ENCODE measurements around the gene MTMR12.

The MTMR12 gene

DNA sequence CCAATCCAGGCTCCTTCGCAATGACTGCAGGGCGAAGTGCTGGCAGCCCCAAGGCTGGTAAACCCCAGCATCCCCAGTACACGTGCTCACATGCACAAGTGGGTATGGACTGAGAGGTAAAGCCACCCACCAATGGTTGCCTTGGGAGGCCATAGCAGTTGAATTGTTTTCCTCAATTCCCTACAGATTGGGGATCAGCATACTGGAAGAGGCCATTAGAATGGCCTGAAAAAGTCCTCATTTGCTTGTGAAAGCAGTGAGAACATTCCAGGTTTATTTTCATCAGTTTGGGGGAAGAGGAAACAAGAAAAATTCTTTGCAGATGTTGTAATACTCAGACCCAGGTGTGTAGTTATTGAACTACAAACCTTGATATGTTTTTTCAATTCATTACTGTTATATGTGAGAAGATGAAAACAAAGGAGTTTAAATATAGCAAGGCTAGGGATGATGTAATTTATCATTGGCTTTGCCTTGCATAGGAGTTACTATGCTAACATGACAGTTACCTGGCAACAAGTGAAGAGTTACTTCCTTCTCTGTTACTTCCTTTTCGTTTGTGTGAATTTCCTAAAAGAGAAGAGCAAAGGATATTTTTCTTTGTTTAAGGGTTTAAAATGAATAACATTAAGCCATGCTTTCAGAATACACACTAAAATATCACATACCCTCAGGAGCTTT is 36.4 kb downstream of the MTMR12 start:
- in situ Hi-C loops (cut with MboI; ENCODE audit: low sequenced_read_pairs), result no loop called here

DNA sequence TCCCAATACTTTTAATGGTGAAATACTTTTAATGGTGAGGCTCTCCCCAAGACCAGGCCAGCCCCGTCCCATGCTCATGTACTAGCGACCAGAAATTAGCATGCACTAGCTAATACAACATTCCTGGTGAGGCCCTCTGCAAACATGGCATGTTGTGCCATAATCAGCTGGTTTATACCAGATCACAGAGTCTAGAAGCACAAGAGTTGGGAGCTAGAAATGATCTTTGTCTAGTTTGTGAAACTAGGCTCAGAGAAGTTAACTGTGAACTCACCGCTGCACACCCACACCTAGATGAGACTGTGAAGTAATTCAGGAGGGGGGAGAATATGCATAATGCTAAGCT is 37.4 kb downstream of the MTMR12 start:
- in situ Hi-C loops (cut with MboI; ENCODE audit: low sequenced_read_pairs), result no loop called here

DNA sequence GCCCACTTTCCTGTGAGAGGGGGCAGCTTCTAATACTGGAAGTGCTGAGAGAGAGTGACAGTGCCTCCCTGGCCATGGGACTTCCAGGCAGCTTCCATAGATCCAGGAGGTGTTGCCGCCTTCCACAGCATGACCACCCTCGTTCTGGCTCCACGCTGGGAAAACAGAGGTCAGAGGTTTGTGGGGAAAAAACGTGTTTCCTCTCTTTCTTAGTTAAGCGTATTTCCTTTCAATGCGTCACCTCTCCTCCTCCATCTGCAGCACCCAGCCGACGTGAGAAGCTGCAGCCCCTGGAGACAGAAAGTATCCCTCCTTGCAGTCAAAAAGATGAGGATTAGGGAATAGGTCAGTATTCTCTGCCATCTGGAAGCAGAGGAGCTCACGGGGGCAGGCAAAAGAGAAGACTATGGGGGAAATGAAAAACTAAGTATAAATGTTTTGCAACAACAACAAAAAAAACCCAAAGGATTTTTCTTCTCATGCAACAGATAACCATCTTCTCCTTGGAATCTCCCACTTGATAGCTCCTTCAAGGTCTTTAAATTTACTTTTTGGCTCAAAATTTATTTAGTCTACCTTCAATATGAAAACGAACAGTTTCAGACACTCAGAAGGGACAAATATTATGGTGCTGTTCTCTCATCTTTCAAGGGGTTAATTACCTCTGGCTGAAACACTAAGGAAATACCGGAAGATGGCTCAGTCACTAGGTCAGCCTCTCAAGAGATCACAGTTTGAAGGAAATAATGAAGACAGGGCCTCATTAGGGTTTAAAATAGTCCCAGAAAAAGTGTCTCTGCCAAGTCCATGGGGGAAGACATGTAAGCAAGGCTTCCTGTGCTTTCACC is 38.0 kb downstream of the MTMR12 start:
- in situ Hi-C loops (cut with MboI; ENCODE audit: low sequenced_read_pairs), result no loop called here

DNA sequence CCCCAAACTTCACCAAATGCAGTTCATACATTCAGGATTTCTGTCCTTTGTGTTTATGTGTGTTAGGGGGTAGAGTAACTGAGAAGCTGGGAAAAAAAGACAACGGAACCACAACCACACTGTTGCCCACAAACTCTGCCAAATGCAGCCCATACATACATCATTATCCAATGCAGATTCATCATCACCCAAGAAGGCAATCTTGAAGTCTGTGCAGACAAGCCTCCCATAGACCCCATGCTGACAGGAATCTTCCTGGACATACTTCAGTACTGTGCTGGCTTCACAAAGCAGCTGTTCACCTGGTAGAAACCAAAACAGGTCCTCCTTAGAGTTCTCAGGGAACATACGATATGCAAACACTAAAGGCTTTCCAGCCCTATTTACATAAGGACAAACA is 38.9 kb downstream of the MTMR12 start:
- in situ Hi-C loops (cut with MboI; ENCODE audit: low sequenced_read_pairs), result no loop called here

DNA sequence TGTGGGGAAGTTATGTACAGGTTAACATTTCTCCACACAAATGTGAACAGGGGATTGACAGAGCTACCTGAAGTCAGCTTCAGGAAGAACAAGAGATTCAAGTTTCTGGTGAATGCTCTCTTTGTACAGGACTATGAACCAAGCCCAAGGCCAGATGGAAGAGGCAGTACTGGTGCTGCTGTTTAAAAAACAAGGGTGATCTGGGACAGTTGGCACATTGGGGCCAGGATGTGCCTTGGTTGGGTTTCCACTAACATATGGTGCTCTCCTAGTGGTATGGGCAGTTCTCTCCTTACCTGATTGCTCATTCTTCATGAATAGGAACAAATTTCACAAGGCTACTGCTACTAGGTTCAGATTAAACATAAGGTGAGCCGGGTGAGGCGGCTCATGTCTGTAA is 40.0 kb downstream of the MTMR12 start:
- in situ Hi-C loops (cut with MboI; ENCODE audit: low sequenced_read_pairs), result no loop called here

DNA sequence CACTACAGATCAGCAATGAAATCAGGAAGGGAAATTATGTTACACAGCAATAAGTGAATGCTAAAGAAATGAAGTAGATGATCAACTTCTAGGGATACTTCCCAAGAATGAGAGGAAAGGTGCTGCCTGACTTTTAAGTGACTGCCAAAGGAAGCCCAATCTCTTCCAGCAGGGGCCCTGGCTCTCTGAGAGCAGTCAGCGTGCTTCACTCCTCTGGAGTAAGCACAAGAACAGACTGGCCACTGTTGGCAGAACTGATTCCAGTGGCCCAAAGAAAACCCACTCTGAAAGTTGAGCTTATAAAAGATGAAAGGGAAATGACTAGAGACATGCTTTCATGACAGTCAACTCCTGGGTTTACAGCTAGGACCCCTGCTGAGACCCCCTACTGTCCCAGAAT is 41.8 kb downstream of the MTMR12 start:
- in situ Hi-C loops (cut with MboI; ENCODE audit: low sequenced_read_pairs), result no loop called here

DNA sequence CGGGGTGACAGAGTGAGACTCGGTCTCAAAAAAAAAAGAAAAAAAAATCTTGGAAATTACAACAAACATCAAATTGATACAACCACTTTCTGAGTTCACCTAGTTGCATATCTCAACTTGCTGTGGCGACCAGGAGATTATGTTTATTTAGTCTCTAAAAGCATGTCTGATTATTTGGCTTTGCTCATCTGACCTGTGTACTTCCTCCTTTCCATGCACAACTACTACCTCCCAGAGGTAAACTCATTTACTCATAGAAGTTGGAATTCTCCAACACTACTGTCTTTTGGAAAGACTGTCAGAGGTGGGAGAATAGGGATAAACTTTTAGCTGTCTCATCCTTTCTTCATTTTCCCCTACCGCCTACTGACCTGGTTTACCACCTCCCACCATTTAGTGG is 42.6 kb downstream of the MTMR12 start:
- in situ Hi-C loops (cut with MboI; ENCODE audit: low sequenced_read_pairs), result no loop called here

DNA sequence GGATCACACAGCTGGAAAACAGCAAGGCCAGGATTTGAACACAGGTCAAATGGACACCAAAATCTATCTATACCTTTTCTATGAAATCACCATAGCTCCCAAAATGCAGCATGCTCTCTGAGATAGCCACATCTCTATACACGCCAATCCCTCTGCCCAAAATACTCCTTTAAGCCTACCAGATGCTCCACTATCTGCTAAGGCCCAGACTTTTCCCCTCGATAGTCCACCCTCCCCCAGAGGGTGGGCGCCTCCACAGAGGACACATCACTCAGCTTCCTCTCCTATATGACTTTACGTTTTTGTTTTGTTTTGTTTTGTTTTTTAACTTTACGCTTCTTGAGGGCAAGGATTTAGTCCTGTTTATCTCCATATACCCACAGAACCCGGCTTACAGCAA is 46.8 kb downstream of the MTMR12 start:
- in situ Hi-C loops (cut with MboI; ENCODE audit: low sequenced_read_pairs), result no loop called here

DNA sequence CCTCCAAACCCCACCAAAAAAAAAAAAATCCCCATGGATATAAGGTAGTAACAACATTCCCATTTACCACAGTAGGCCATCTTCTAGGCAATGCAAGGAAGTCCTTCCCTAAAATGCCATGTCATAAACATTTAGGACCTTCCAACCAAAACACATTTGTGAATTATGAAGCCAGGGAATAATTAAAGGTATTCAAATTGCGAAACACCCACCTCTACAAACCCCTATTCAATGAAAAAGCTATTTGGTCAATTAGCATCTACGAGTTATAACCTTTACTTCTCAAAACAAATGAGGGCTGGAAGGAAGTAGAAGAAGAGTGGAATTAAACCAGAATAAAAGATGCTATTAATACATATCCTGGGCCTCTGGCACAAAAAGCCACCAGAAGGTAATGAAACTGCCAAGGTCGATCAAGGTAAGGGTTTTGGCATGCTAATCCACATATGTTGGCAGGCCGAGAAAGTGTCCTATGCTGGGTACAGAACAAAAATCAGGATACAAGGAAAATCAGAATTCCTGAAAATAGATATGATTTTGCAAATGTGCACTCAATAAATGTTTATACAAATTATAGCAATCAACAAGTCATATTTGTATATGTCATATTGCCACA is 47.7 kb downstream of the MTMR12 start:
- in situ Hi-C loops (cut with MboI; ENCODE audit: low sequenced_read_pairs), result no loop called here

DNA sequence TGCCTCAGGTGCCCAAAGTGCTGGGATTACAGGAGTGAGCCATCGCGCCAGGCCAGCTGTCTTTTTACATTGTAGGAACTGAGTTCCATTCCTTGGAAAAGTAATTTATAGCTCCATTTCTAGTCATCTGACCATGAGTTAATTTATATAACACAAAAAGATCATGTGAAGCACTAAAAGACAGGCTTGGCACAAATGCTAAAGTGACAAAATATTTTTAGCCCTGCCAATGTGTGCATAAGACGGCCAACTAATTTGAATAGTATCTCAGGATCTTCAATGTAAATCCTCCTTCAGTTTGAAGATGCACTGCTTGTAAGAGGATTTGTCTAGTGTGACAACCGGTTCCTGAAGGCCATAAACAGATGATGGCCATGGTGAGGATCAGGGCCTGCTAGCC is 49.1 kb downstream of the MTMR12 start:
- in situ Hi-C loops (cut with MboI; ENCODE audit: low sequenced_read_pairs), result no loop called here

DNA sequence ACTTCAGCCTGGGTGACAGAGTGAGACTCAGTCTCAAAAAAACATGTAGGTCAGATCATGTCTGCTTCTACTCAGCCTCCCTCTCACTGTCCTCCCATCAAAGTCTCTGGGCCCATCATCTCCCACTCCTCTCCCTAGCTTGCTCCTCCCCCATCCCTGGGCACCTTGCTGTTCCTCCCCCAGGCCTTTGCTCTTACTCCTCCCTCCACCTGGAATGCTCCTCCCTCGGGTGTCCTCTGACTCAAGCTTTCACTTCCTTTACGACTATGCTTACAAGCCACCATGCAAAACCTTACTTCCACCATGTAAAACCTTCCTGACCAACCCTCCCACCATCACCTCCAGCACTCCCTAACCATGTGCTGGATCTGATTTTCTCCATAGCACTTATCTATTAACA is 51.5 kb downstream of the MTMR12 start:
- in situ Hi-C loops (cut with MboI; ENCODE audit: low sequenced_read_pairs), result no loop called here

DNA sequence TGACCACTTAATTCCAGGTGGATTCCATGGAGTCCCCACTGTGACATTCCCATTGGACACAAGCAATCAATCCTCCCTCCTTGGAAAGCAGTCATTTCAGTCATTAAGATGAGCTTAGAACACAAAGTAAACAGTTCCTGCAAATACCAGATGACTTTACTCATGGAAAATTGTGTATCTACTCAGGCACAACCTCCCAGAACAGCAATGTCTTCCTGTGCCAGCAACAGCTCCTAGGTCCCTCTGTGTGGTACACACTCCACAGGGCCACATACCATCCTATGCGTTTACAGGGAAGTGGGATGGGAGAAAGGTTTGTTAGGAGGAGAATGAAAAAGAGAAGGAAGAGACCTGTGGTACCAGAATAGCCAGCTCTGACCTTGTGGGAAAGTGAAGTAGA is 53.7 kb downstream of the MTMR12 start:
- in situ Hi-C loops (cut with MboI; ENCODE audit: low sequenced_read_pairs), result no loop called here

DNA sequence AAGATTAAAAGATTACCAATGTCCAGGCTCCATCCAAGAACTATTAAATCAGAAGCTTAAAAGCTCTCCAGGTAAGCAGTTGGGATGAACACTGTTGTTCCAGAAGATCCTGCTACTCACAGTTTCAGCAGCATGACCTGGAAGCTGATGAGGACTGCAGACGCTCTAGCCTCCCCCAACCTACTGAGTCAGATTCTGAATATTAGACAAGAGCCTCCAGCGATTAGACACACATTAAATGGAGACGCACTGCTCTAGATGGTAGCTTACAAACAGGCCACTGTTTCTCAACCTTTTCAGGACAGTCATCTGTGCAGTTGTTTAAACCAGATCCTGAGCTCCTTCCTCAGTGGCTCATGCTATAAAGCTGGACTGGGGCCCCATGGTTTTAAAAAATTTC is 54.3 kb downstream of the MTMR12 start:
- in situ Hi-C loops (cut with MboI; ENCODE audit: low sequenced_read_pairs), result no loop called here

DNA sequence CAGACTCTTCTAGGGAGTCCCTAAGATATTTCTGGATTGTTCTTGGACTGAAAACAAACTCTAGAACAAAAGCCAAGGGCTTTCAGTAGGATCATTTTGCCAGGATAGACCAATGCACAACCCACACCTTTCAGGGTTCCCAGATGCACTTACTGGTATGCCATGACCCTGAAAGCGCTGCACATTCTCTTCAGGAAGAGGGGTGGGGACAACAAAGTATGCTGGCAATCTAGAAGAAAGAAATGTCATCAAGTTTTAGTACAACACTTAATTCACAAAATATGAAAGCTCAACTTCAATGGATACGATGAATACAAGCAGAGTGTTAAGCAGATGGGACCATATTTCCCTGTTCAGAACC is 57.2 kb downstream of the MTMR12 start:
- in situ Hi-C loops (cut with MboI; ENCODE audit: low sequenced_read_pairs), result no loop called here

DNA sequence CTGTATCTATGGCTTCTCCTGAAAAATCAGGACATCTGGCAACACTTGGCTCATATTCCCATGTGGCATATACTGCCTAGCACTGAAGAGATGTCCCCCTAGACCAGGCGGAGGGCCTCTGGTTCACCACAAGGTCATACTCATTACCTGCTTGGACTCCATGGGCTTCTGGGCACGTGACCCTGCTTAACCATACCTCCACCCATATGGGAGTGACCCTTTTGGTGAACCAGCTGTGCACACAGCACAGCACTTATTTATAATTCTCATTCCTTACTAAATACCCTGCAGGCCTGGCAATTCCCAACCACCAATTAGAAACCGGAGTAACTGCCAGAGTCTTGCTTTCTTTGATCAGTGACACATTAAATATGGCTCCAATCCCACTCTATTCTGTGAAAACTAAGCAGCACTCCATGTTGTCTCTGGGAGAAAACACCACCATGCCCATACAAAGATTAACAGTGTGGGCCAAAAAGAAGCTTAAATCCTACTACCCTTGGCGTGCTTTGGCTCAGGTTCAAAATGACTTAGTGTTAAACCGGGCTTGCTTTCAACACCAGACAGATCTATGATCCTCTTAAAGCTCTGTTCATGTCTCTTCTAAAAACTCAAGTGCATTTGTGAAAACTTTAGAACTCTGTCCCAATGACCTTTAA is 57.7 kb downstream of the MTMR12 start:
- in situ Hi-C loops (cut with MboI; ENCODE audit: low sequenced_read_pairs), result no loop called here

DNA sequence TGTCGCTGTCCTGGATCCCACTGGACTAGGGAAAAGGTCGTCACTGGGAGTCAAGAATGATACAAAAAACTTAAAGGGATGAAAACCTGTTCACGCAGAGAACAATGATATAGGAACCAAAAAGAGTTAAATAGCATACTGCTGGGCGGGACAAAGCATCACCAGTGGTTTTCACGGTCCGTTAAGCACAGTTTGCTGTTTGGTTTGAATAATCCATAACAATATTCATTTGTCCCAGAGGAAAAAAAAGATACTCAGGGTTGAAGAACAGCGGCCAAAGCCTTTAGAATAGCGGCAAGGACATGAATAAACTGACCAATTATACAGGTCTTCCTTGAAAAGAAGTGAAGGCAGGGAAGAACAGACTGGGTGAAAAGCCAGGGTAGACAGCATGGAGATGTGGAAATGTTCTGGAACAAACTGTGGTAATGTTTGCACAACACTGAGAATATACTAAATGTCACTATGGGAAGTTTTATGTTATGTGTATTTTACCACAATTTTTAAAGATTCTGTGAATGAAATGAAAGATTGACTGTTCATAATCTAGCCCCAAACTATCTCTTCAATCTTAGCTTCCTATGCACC is 60.8 kb downstream of the MTMR12 start:
- in situ Hi-C loops (cut with MboI; ENCODE audit: low sequenced_read_pairs), result no loop called here

DNA sequence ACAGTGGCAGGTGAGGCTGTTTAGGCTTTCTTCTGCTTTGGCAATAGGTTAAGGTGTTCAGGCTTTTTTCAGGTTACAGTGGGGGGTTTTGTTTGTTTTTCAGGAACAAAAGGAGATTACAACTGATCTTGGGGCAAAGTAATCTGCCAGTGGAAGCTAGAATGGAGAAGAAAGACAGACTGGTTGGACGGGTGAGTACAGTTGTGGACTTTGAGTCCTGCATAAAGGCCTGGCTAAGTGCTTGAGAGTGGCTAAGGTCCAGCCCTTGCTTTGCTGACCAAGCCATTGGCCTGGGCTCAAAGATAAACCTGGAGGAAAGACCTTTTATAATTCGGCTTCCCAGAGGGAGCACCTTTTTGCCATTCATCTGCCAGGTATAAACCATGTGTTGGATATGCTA is 63.1 kb downstream of the MTMR12 start:
- in situ Hi-C loops (cut with MboI; ENCODE audit: low sequenced_read_pairs), result no loop called here

DNA sequence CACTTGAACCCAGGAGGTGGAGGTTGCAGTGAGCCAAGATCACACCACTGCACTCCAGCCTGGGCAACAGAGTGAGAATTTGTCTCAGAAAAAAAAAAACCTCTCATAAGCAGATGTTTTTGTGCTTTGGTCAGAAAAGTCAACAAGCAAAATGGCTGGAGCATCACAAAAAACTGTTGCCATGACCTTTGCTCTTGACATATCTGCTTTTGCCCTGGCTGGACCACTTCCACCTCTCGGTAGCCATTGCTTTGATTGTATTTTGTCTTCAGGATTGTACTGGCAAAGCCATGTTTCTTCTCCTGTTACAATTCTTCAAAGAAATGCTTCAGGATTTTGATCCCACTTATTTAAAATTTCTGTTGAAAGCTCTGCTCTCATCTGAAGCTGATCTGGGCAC is 67.0 kb downstream of the MTMR12 start:
- in situ Hi-C loops (cut with MboI; ENCODE audit: low sequenced_read_pairs), result no loop called here

DNA sequence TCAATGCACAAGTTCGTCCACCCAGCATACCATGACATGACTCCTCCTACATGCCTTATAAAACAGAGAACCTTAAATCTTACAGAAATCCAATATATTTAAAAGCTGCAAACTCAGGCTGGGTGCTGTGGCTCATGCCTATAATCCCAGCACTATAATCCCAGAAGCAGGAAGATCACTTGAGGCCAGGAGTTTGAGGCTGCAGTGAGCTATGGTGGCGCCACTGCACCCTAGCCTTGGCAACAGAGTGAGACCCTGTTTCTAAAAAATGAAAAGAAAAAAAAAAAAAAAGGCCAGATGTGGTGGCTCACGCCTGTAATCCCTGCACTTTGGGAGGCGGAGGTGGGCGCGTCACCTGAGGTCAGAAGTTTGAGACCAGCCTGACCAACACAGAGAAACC is 68.7 kb downstream of the MTMR12 start:
- in situ Hi-C loops (cut with MboI; ENCODE audit: low sequenced_read_pairs), result no loop called here

DNA sequence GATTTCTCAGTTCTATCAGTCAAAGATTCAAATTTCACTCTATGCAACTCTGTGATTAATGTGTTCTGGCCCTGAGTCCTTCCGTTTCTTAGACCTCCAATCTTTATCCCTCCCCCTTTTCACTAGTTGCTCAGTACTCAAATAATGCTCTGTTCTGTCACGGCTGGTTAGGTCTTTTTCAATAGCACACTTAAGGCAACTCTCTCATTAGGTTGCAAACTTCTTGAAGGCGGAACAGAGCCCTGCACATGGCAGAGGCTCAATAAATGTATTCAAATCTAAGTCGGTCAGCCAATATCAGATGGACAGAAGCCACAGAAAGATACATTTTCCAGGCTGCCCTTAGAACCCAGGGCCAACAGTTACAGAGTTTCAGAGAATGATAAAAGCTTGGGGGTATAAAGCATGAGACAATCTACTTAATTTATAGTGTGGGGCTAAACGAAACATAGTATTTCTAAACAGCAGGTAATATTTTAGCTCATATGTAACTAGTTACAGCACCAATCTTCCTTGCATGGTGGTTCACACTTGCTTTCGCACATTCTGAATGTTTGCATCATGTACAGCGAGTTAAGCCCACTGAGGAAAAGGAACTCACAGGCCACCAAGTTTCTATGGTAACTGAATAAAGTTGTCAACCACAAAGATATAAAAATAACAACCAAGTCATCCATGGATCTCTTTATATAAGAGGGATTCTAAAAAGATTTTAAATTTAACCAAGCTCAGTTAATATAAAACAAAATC is 71.5 kb downstream of the MTMR12 start:
- in situ Hi-C loops (cut with MboI; ENCODE audit: low sequenced_read_pairs), result no loop called here

DNA sequence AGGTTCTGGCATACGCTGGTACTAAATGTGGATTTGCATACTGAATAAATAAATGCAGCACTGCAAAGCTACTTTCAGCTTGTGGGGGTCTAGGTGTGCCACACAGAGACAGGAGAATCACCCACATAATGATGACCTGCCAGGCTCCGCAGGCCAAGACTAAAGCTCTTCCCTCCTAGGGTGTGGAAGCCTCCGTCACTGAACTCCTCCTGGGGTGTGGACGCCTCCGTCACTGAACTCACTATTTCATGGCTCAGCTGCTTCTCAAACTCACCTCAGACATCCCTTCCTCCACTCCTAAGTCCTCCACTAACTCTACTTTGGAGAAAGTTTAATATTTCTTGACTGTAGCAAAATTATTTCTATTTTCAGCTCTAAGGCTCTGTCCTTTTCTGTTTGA is 73.4 kb downstream of the MTMR12 start:
- in situ Hi-C loops (cut with MboI; ENCODE audit: low sequenced_read_pairs), result no loop called here

All from HL-60/S4 treated with retinoic acid at 250 ng/mL for 4 days and 3 days (cell line).